Endothelial cell of umbilical vein (primary cell): Measurements from ENCODE around the gene KMT2B. TPM values are rescaled to one million over a fixed set of nuclear protein-coding genes. Genes with fewer than 3 reads are reported as not detected.

Experiments
- BruUV-seq: library from RNA; stranded (reverse); fragments of 400-500 nt; replicated peaks from 2 replicates; lab custom pipeline; 2021; lab: Mats Ljungman, UMichigan
- CTCF ChIA-PET: fragments of 300-600, 350-600 bp; sonication (Branson Sonifier 250); formaldehyde crosslinking; loops from one replicate; lab custom pipeline; 2021; ENCODE audit warnings: antibody characterized with exemption, inconsistent platforms; lab: Charles Lee
- POLR2A ChIA-PET: fragments of 300-600, 350-600 bp; sonication (Branson Sonifier 250); formaldehyde crosslinking; loops from one replicate; lab custom pipeline; 2021; ENCODE audit warnings: antibody characterized with exemption, inconsistent platforms; lab: Charles Lee
- DNase-seq: peaks from one replicate; pipeline ENCODE4 v3.0.0-alpha.2; 2011; ENCODE audit warnings: low read depth, low spot score
- FAIRE-seq: peaks from 2 replicates; lab custom pipeline; 2011; peaks lifted over from hg19 to GRCh38; lab: Jason Lieb, UNC
- H2AFZ ChIP-seq: 2 replicates; pipeline ENCODE4 v1.6.0; 2012; ENCODE audit warnings: low read depth, low read length, control low read depth, inconsistent platforms
- H3K27ac ChIP-seq: 2 replicates; pipeline ENCODE4 v1.5.1; 2011; ENCODE audit warnings: low read depth, mild to moderate bottlenecking, control low read depth, low read length, moderate library complexity; ENCODE audit not compliant: insufficient read depth
- H3K27me3 ChIP-seq, 2 experiments: 2 replicates each; pipeline versions ENCODE4 v1.6.0 to v1.6.1; 2011; ENCODE audit warnings: low read length in 2 of 2, mixed read lengths in 1 of 2; ENCODE audit not compliant: control insufficient read depth in 2 of 2, insufficient read depth in 2 of 2
- H3K36me3 ChIP-seq, 2 experiments: 2 replicates in 1 of 2; 3 replicates in 1 of 2; pipeline ENCODE4 v1.5.1; 2011; ENCODE audit warnings: low read length in 2 of 2, mild to moderate bottlenecking in 1 of 2, moderate library complexity in 1 of 2; ENCODE audit not compliant: control insufficient read depth in 2 of 2, insufficient read depth in 2 of 2; ENCODE audit errors: extremely low read depth in 1 of 2
- H3K4me1 ChIP-seq: 3 replicates; pipeline ENCODE4 v1.5.1; 2011; ENCODE audit warnings: mild to moderate bottlenecking, low read length; ENCODE audit not compliant: control insufficient read depth, insufficient read depth; ENCODE audit errors: extremely low read depth
- H3K4me2 ChIP-seq: 2 replicates; pipeline ENCODE4 v1.6.1; 2011; ENCODE audit warnings: low read length, control low read depth, mixed read lengths; ENCODE audit not compliant: insufficient read depth
- H3K4me3 ChIP-seq, 3 experiments: fragments of 200-600 bp in 1 of 3; sonication (generic), shearing (Covaris generic) in 1 of 3; replicated peaks in 1 of 3; 2 replicates each; pipeline ENCODE4 v1.5.1; 2011 to 2016; ENCODE audit warnings: control low read depth in 3 of 3, low read length in 3 of 3, mild to moderate bottlenecking in 2 of 3, inconsistent platforms in 1 of 3, low read depth in 1 of 3, moderate library complexity in 1 of 3; ENCODE audit not compliant: insufficient read depth in 1 of 3
- H3K79me2 ChIP-seq: 2 replicates; pipeline ENCODE4 v1.6.0; 2012; ENCODE audit warnings: low read length, inconsistent platforms; ENCODE audit not compliant: control insufficient read depth, insufficient read depth
- H3K9ac ChIP-seq: replicated peaks from 2 replicates; pipeline ENCODE3; 2011; ENCODE audit warnings: low read length, control low read depth; ENCODE audit not compliant: insufficient read depth; ENCODE audit errors: extremely low read depth
- H3K9me1 ChIP-seq: replicated peaks from 3 replicates; pipeline ENCODE4 v1.6.0; 2011; ENCODE audit warnings: mild to moderate bottlenecking, low read length; ENCODE audit not compliant: control insufficient read depth, insufficient read depth; ENCODE audit errors: extremely low read depth
- H3K9me3 ChIP-seq: replicated peaks from 2 replicates; pipeline ENCODE4 v1.5.1; 2012; ENCODE audit warnings: low read length, inconsistent platforms; ENCODE audit not compliant: control insufficient read depth, insufficient read depth
- H4K20me1 ChIP-seq: replicated peaks from 2 replicates; pipeline ENCODE3; 2011; ENCODE audit warnings: mild to moderate bottlenecking, low read length; ENCODE audit not compliant: control insufficient read depth, insufficient read depth; ENCODE audit errors: extremely low read depth
- CTCF ChIP-seq, 2 donors: IDR thresholded peaks; 1 replicate in 1 of 2; 2 replicates in 1 of 2; pipeline ENCODE4 v1.5.1; 2011; ENCODE audit warnings: low read length in 2 of 2, mild to moderate bottlenecking in 2 of 2, moderate library complexity in 2 of 2, control low read depth in 1 of 2, inconsistent platforms in 1 of 2, low read depth in 1 of 2; ENCODE audit not compliant: insufficient read depth in 1 of 2; ENCODE audit errors: extremely low read depth in 1 of 2
- EZH2 ChIP-seq: IDR thresholded peaks from 2 replicates; pipeline ENCODE4 v1.6.1; 2012; ENCODE audit warnings: borderline replicate concordance, low read depth, mild to moderate bottlenecking, moderate library complexity, low read length, inconsistent platforms; ENCODE audit not compliant: severe bottlenecking
- FOS ChIP-seq: IDR thresholded peaks from 2 replicates; pipeline ENCODE4 v1.6.1; 2011; ENCODE audit warnings: mild to moderate bottlenecking, low read length, moderate library complexity, borderline replicate concordance; ENCODE audit not compliant: insufficient read depth
- MAX ChIP-seq: IDR thresholded peaks from 2 replicates; pipeline ENCODE4 v1.6.1; 2011; ENCODE audit not compliant: insufficient read depth, insufficient read length
- MYC ChIP-seq: IDR thresholded peaks from one replicate; pipeline ENCODE4 v1.6.1; 2011; ENCODE audit warnings: mild to moderate bottlenecking, low read depth, low read length
- POLR2A ChIP-seq: IDR thresholded peaks from 2 replicates; pipeline ENCODE4 v1.6.1; 2012; ENCODE audit warnings: low read depth, mild to moderate bottlenecking, control low read depth, low read length
- dilution Hi-C: fragments of 300-500 bp; cut with MboI; formaldehyde crosslinking; loops from one replicate; pipeline ENCODE4 v1.15.0; 2019; ENCODE audit warnings: low sequenced_read_pairs; ENCODE audit not compliant: extremely low pct_ligation_motif_present
- intact Hi-C: fragments of 100-400 bp; cut with micrococcal nuclease; formaldehyde crosslinking; loops from one replicate; pipeline ENCODE4 v1.10.0; 2022
- polyA plus RNA-seq, 4 experiments: library from polyadenylated mRNA; depleted of rRNA in 3 of 4; stranded (reverse) in 3 of 4; unstranded in 1 of 4; fragments of >200 nt; gene quantifications; 2 replicates each; pipeline versions ENCODE4 v1.2.1 to v1.2.3, GENCODE V29; 2011 to 2012; ENCODE audit warnings: missing spikeins in 1 of 4
- total RNA-seq: library from RNA; stranded (reverse); gene quantifications from 2 replicates; pipeline ENCODE4 v1.2.3, GENCODE V29; 2021

Gene KMT2B
- total and polyA plus RNA-seq, 2 donors (not counting 3 experiments of a cell fraction or from before 2014, with no cell fraction given) = 28.4 to 37.2 TPM

DNA sequence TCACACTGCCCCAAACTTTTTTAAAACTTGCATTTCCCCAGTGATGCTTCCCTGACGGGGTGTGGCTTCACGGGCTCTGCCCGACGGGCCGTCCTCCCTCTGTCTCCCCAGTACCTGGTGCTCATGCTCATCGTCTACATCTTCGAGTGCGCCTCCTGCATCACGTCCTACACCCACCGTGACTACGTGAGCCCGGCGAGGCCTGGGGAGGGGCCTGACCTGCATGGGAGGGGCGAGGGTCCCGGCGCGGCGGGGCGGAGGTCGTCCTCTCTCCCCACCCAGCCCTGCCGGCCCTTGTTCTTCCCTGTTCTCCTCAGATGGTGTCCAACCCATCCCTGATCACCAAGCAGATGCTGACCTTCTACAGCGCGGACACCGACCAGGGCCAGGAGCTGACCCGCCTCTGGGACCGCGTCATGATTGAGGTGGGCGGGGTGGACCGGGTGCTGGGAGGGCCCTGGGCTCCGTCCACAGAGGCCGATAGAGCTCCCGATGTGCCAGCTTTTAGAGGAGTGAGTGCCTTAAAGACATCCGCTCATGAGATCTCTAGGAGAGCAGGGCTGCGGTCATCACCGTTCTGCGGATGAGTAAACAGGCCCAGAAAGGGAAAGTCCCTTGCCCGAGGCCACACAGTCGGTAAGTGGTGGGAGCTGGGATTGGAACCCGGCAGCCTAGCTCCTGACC, 44.5 kb upstream of the KMT2B start:
- Histone ChIP-seq H3K79me2 (no peaks in the 10 kb centered on the region), H3K27ac (no peak overlapping the region), H3K9me3 (no peaks in the 10 kb centered on the region), H3K4me3 (peak overlapping the region in 1 of 3 experiments; percentile 40), H3K27me3 (peaks cover 2 to 6% of the 10 kb centered on the region in 2 experiments), H3K4me2 (peak overlapping the region; percentile 57), H3K4me1 (no peaks in the 10 kb centered on the region), H2AFZ (peak overlapping the region; percentile 89), H4K20me1 (no peaks in the 10 kb centered on the region), H3K9me1 (no peaks in the 10 kb centered on the region), H3K36me3 (no peaks in the 10 kb centered on the region), H3K9ac (no peak overlapping the region)
- DNase-seq (peak; percentile 15), FAIRE-seq (peak; percentile 82)
- intact Hi-C loops (no loop called here), dilution Hi-C loops (no loop called here)
- no TSS peak for BruUV-seq
- CTCF ChIA-PET = interaction anchor here (1.0 kb wide), 1 partner anchor 22 kb away, joined by 7 read pairs; no protein-coding TSS in a partner anchor
- POLR2A ChIA-PET = no interaction called here
- no peak for TF ChIP-seq CTCF (IDR thresholded peaks at IDR 0.05; ENCODE audit: extremely low read depth in 1 of 2, insufficient read depth in 1 of 2, low read depth in 1 of 2, low read length in 2 of 2)
- TF ChIP-seq EZH2 = no peak
- TF ChIP-seq FOS = no peak
- TF ChIP-seq POLR2A = no peak
- TF ChIP-seq MYC = no peak
- no peak for TF ChIP-seq MAX
